Measurements from ENCODE around the gene IL18RAP.
A peak's percentile ranks its signal among the peaks of the same experiment; 100 is the strongest.

IL18RAP gene

GRCh38 chr2:102422910-102423309, at the start of gene IL18RAP:
IL18RAP (plus strand) TSS chr2:102423160; CDS start chr2:102423278, 118 bp downstream.
- DNase-seq (ENCODE audit: low read depth, low spot score): no peak

GRCh38 chr2:102376052-102376591, 46.8 kb upstream of the IL18RAP start:
- DNase-seq (ENCODE audit: low read depth, low spot score): no peak

- DNase-seq (ENCODE audit: low read depth, low spot score): no peak
These were observed 39.2 kb upstream of the IL18RAP start for GRCh38 chr2:102383722-102384121.

GRCh38 chr2:102385522-102385921, 37.4 kb upstream of the IL18RAP start:
- DNase-seq (ENCODE audit: low read depth, low spot score): peak; percentile 54

GRCh38 chr2:102386004-102386403, 37.0 kb upstream of the IL18RAP start:
- DNase-seq (ENCODE audit: low read depth, low spot score): no peak

- DNase-seq (ENCODE audit: low read depth, low spot score): no peak
These were observed 36.0 kb upstream of the IL18RAP start for GRCh38 chr2:102386867-102387541.

GRCh38 chr2:102387763-102388546, 35.0 kb upstream of the IL18RAP start:
- DNase-seq (ENCODE audit: low read depth, low spot score): no peak

- DNase-seq (ENCODE audit: low read depth, low spot score): no peak
These were observed 31.4 kb upstream of the IL18RAP start for GRCh38 chr2:102391565-102391964.

- no peak for DNase-seq (ENCODE audit: low read depth, low spot score)
These were observed 30.9 kb upstream of the IL18RAP start for GRCh38 chr2:102392096-102392495.

- no peak for DNase-seq (ENCODE audit: low read depth, low spot score)
These were observed 30.0 kb upstream of the IL18RAP start for GRCh38 chr2:102392942-102393341.

GRCh38 chr2:102396012-102396411, 26.9 kb upstream of the IL18RAP start:
- DNase-seq (ENCODE audit: low read depth, low spot score): no peak

GRCh38 chr2:102397209-102397608, 25.8 kb upstream of the IL18RAP start:
- no peak for DNase-seq (ENCODE audit: low read depth, low spot score)

- DNase-seq (ENCODE audit: low read depth, low spot score): no peak
These were observed 23.3 kb upstream of the IL18RAP start for GRCh38 chr2:102399499-102400141.

- DNase-seq (ENCODE audit: low read depth, low spot score): no peak
These were observed 21.5 kb upstream of the IL18RAP start for GRCh38 chr2:102401456-102401855.

- DNase-seq (ENCODE audit: low read depth, low spot score): no peak
These were observed 21.1 kb upstream of the IL18RAP start for GRCh38 chr2:102401865-102402264.

GRCh38 chr2:102410952-102411351, 12.0 kb upstream of the IL18RAP start:
- DNase-seq (ENCODE audit: low read depth, low spot score): no peak

GRCh38 chr2:102412199-102412598, 10.8 kb upstream of the IL18RAP start:
- no peak for DNase-seq (ENCODE audit: low read depth, low spot score)

GRCh38 chr2:102417946-102418345, 5.0 kb upstream of the IL18RAP start:
- no peak for DNase-seq (ENCODE audit: low read depth, low spot score)

- DNase-seq (ENCODE audit: low read depth, low spot score): no peak
These were observed 4.5 kb upstream of the IL18RAP start for GRCh38 chr2:102418421-102418961.

- no peak for DNase-seq (ENCODE audit: low read depth, low spot score)
These were observed 2.7 kb upstream of the IL18RAP start for GRCh38 chr2:102420290-102420689.

- DNase-seq (ENCODE audit: low read depth, low spot score): no peak
These were observed 835 bp upstream of the IL18RAP start for GRCh38 chr2:102421890-102422759.
